IMR-90 (cell line): ENCODE measurements around the gene PTPN11.

Experiments used
- BHLHE40 ChIP-seq: fragments of 150-350 bp; IDR thresholded peaks from 2 replicates; pipeline ENCODE4 v1.6.1; 2016; ENCODE audit warnings: mild to moderate bottlenecking, low read depth, low read length
- MXI1 ChIP-seq: IDR thresholded peaks from 2 replicates; pipeline ENCODE4 v1.6.1; 2012; ENCODE audit warnings: low read depth, mild to moderate bottlenecking, low read length, moderate library complexity, borderline replicate concordance
- RAD21 ChIP-seq: IDR thresholded peaks from 2 replicates; pipeline ENCODE4 v1.6.1; 2012; ENCODE audit warnings: low read length, improper control_type of control experiment
- TF ChIP-seq, protein P1 (sequence below): conservative IDR thresholded peaks from 2 replicates; pipeline ENCODE4 v1.5.1; 2012; ENCODE audit warnings: mild to moderate bottlenecking, low read depth, low read length, improper control_type of control experiment
- TF ChIP-seq, protein P2 (sequence below): fragments of 150-350 bp; IDR thresholded peaks from 2 replicates; pipeline ENCODE4 v1.6.1; 2017; ENCODE audit warnings: mild to moderate bottlenecking, antibody characterized with exemption, low read length, low read depth

DNA sequence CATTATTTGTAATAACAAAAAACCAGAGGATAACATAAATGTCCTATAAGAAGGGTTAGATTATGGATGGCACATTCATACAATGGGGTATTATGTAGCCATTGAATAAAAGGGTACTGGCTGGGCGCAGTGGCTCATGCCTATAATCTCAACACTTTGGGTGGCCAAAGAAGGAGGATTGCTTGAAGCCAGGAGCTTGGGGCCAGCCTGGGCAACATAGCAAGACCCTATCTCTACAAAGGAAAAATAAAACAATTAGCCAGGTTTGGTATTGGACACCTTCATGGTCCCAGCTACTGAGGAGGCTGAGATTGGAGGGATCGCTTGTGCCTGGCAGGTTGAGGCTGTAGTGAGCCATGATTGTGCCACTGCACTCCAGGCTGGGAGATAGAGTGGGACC lies 14.8 kb downstream of the PTPN11 start:
- TF ChIP-seq RAD21 (no peak), MXI1 (no peak), BHLHE40 (no peak)
- TF ChIP-seq, protein P1, sequence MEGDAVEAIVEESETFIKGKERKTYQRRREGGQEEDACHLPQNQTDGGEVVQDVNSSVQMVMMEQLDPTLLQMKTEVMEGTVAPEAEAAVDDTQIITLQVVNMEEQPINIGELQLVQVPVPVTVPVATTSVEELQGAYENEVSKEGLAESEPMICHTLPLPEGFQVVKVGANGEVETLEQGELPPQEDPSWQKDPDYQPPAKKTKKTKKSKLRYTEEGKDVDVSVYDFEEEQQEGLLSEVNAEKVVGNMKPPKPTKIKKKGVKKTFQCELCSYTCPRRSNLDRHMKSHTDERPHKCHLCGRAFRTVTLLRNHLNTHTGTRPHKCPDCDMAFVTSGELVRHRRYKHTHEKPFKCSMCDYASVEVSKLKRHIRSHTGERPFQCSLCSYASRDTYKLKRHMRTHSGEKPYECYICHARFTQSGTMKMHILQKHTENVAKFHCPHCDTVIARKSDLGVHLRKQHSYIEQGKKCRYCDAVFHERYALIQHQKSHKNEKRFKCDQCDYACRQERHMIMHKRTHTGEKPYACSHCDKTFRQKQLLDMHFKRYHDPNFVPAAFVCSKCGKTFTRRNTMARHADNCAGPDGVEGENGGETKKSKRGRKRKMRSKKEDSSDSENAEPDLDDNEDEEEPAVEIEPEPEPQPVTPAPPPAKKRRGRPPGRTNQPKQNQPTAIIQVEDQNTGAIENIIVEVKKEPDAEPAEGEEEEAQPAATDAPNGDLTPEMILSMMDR: no peak
- TF ChIP-seq, protein P2, sequence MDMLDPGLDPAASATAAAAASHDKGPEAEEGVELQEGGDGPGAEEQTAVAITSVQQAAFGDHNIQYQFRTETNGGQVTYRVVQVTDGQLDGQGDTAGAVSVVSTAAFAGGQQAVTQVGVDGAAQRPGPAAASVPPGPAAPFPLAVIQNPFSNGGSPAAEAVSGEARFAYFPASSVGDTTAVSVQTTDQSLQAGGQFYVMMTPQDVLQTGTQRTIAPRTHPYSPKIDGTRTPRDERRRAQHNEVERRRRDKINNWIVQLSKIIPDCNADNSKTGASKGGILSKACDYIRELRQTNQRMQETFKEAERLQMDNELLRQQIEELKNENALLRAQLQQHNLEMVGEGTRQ: no peak
